HG03280 (cell line): ENCODE results near the gene NDUFAF5.
"Not testable (repeated sequence)": the region's sequence is repeated elsewhere in the genome, so short reads cannot be mapped to it uniquely, and the experiment has no call there.

Experiments used
- ATAC-seq: cut with Tn5 transposase; IDR thresholded peaks from one replicate; pipeline ENCODE4 v1.9.1; 2021; ENCODE audit warnings: mild to moderate bottlenecking, moderate library complexity; ENCODE audit not compliant: unreplicated experiment

Gene NDUFAF5, protein sequence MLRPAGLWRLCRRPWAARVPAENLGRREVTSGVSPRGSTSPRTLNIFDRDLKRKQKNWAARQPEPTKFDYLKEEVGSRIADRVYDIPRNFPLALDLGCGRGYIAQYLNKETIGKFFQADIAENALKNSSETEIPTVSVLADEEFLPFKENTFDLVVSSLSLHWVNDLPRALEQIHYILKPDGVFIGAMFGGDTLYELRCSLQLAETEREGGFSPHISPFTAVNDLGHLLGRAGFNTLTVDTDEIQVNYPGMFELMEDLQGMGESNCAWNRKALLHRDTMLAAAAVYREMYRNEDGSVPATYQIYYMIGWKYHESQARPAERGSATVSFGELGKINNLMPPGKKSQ

DNA sequence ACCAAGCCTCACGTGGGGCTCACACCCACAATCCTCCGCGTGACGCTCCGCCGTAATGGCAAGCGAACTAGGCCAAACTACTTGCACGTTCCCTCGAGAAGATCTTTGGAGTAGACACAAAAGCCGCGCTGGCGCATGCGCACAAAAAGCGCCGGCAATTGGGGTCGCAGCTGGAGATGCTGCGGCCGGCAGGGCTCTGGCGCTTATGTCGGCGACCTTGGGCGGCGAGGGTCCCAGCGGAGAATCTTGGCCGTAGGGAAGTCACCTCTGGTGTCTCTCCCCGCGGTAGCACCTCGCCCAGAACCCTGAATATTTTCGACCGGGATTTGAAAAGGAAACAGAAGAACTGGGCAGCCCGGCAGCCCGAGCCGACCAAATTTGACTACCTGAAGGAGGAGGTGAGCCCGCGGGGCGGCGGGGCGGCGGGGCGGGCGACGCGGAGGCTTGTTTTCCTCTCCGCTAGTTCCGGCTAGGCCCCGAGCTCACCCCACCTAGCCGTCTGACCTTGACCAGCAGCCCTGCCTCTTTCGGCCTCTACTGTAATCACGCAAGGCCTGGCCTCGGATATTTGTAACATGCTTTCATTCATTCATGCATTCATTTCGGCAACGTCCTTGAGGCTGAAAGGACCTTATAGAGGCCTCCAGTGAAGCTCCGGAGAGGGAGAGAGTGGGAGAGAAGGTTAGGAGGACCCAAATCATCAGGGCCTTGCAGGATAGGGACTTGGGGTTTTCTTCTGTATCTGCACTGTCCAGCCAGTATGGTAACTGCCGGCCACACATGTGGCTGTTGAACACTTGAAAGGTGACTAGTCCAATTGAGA is at the start of gene NDUFAF5, which contains the start of gene ESF1:
Gene NDUFAF5, plus strand, starts transcription at position 136 of the 823 bp plus-strand sequence. Its CDS starts 41 bp downstream, at position 177.
Gene ESF1, minus strand, starts transcription at position 27 of the 823 bp plus-strand sequence. CDS start 1,779 bp downstream, outside the sequence.
- peak; percentile 95 for ATAC-seq

DNA sequence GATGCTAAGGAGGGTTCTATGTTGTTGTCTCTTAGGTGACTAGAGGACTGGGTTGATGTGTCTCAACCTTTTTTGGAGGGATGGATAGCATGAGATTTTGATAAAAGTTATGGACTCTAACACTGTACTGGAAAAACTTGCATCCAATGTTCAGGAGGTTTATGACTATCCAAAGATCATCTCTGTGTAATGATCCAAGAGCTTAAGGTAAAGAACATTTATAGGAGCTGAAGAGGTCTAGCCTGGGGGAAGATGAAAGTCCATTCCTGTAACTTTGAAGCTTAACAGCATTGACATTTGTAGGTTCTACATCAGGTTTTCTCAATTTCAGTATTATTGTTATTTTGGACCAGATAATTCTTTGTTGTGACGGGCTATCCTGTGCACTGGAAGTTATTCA is 49.0 kb upstream of the NDUFAF5 start:
- ATAC-seq, result no peak

DNA sequence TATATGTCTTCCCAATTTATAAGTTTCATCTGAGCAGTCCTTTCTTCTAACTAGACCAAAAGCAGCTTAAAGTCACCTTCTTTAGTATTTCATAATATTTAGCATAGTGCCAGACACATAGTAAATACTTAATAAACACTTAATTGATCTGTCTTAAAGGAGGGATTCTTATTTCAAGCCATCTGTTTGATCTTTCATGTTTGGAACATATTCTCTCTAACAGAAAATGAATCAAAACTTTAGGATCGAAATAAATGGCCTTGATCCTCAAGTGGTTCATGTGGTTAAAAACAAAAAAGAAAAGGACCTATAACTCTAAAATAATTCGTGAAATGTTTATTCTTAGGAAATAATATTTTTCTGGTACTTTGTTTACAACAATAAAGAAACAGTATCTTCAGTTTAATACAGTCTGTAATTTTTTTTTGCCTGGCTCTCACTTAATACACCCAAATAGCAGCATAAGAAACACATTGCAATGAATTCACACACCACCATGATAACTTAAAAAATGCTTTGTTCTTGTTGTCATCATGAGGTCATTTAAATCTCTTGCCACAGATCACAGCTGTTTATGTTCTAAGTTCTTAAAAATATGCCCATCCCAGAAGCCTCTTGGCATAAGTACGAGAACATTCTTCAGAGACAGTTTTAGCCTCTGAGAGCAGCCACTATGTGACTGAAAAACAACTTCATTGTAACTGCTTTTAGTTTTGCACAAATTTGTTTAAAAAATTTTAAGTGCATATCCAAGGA is 48.2 kb upstream of the NDUFAF5 start:
- ATAC-seq, result no peak

DNA sequence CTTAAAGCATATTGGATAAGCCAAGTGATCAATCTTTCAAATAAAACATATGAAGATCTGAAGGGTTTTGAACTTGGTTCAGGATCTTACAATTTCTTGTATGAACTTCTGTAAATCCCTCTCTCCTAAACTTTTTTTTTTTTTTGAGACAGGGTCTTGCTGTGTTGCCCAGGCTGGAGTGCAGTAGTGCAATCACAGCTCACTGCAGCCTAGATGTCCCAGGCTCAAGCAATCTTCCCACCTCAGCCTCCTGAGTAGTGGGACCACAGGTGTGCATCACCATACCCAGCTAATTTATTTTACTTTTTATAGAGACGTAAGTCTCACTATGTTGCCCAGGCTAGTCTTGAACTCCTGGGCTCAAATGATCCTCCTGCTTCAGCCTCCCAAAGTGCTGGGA is 46.6 kb upstream of the NDUFAF5 start:
- ATAC-seq, result not testable (repeated sequence)

DNA sequence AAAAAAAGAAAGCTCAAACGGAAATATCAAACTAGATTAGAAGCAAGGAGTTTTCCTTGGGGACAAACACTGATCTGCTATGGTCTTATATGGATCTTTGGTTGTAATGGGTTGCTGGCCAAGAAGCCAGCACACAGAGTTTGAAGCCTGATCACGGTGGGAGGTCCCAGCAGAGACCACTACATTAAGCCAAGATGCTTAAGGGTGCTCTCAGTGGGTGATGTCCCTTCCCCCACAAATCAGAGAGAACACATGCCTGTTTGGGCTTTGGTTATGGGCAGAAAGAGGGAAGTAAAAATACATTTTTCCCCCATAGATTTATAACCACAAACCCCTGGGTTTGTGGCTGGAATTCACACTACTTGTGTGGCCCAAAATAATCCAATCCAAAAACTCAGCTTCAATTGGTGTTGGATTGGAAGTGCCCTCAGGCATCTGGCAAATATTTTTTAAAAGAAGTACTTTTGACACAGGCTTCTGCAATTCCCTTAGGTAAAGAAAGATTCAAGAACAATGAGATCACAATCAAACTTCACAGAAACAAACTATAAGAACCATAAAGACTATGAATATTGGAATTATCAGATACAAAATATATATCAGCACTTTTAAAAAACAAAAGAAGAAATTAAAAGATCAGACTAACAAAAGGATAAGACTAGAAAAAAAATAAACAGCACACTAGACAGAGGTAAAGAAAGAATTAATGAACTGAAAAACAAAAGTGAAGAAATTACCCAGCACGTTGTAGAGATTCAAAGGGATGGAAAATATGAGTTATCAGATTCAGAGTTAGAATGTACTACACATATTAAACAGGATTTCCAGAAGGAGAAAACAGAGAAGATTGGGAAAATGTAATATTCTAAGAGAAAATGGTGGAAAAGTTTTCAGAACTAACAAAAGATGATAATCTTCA is 44.8 kb upstream of the NDUFAF5 start:
- ATAC-seq, result no peak

DNA sequence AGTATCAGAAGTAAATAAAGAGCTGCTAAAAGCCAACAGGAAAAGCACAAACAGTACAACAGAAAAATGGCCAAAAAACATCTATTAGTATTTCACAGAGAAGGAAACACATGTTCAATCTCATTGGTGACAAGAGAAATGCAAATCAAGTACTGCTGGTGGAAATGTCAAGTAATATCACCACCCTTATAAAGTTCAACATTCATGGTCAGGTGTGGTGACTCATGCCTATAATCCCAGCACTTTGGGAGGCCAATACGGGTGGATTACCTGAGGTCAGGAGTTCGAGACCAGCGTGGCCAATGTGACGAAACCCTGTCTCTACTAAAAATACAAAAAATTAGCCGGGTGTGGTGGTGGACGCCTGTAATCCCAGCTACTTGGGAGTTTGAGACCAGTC is 42.9 kb upstream of the NDUFAF5 start:
- no peak for ATAC-seq

DNA sequence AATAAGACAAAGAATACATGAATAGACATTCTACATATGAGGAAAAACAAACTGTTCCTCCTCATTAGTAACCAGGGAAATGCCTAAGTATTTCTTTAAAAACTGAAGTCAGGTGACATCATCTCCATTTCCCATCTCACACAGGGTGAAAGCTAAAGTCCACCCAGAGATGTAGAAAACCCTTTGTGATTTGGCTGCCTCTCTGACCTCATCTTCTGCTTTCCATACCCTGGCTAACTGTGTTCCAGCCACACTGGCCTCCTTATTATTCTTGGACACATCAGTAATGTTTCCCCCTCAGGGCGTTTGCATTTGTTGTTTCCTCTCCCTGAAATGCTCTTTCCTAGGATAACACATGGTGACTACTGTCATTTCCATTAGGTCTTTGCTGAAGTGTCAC is 40.5 kb upstream of the NDUFAF5 start:
- ATAC-seq, result no peak

DNA sequence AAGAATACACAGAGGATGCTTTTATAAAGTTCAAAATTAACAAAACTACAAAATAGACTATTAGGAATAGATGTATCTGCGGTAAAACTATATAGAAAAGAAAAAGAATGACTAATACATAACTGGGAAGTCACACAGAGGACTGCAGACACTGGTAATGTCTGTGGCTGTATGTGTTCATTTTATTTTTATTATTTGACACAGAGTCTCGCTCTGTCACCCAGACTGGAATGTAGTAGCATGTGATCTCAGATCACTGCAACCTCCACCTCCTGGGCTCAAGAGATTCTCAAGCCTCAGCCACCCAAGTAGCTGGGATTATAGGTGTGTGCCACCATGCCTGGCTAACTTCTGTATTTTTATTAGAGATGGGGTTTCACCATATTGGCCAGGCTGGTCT is 39.0 kb upstream of the NDUFAF5 start:
- no peak for ATAC-seq

DNA sequence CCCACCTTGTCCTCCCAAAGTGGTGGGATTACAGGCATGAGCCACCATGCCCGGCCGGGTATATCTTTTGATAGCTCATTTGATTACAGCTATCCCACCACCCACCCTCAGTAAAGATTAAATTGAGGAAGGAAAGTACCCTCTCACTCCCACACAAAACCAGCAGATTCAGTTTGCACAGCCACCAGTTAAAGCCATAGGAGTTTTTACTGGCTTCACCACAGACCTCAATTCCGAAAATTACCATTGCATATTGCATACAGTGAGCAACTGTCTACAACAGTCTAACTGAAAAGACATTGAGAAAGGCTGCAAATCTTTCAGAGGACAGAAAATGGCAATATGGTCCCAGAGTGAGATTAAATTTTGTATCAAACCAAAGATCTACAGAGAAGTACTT is 35.0 kb upstream of the NDUFAF5 start:
- no peak for ATAC-seq

DNA sequence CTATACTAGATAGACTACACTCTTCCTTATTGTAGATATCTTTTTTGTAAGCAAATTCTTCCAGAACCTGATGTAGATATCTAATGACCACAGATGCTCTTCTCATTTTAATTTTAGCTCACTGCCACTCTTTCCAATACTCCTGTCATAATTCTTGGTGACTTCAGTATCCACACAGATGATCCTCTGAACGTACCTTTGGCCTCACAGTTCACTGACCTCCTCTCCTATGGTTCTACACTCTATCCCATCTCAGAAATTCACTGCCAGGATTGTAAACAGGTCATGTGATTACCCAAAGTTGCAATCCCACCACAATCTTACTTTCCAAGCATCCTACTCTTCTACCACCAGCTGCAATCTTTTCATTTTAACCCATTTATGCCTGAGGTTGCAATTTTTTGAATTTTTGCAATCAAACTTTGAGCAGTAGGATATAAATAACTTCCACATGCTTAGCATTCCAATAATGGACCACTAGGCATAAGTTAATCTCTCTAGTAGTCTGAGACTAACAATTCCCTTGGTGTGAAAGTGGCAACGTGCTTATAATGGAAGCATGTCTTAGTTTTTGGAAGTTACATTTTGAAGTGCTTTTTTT is 31.3 kb upstream of the NDUFAF5 start:
- ATAC-seq, result no peak

DNA sequence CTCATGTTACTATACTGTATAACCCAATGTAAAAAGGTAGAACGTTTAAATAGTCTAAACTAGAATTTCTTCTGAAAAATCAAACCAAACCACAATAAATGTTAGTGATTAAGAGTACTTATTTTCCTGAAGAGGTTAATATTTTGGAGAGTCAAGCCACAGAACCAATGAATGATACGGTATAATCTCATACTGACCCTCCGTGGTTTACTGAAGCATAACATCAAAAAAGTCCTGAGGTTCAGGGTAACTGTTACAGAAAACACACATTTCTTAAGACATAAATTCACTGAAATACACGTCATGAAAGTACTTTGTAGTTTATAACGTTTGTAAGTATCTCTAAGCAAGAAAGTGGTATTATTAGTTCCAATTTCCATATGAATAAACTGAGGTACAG is 29.0 kb upstream of the NDUFAF5 start:
- ATAC-seq, result no peak

DNA sequence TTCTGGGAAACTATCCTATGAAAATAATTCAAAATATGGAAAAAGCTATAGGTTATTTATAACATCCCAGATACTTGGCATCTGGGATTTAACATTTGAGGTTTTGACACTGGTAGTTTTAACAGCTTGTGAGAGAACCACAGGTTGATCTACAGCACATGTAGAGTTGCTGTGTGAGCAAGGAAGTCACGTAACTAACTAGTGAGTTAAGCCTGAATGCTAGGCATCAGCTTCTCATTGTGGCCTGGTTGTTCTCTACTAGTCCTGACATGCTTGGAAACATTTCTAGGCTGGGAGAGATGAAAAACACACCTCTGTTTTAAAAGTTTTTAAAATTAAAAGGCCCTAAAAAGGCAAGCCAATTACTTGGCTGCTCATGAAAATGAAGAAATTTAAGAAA is 28.3 kb upstream of the NDUFAF5 start:
- ATAC-seq, result no peak

DNA sequence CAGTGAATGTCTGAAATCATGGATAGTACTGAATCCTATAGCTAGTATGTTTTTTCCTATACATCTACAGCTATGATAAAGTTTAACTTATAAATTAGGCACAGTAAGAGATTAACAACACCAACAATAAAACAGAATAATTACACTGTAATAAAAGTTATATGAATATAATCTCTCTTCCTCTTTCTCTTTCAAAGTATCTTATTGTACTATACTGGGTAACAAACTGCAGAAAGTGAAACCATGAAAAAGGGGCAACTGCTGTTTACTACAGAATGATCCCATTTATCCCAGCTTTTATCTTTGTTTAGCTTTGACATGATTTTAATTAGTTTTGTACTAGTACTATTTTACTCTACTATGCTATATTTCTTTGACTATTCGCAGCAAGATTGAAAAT is 25.9 kb upstream of the NDUFAF5 start:
- no peak for ATAC-seq

DNA sequence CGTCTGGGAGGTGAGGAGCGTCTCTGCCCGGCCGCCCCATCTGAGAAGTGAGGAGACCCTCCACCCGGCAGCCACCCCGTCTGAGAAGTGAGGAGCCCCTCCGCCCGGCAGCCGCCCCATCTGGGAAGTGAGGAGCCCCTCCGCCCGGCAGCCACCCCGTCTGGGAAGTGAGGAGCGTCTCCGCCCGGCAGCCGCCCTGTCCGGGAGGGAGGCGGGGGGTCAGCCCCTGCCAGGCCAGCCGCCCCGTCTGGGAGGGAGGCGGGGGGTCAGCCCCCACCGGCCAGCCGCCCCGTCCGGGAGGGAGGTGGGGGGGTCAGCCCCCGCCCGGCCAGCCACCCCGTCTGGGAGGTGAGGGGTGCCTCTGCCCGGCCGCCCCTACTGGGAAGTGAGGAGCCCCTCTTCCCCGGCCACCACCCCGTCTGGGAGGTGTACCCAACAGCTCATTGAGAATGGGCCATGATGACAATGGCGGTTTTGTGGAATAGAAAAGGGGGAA is 24.3 kb upstream of the NDUFAF5 start:
- not testable (repeated sequence) for ATAC-seq

DNA sequence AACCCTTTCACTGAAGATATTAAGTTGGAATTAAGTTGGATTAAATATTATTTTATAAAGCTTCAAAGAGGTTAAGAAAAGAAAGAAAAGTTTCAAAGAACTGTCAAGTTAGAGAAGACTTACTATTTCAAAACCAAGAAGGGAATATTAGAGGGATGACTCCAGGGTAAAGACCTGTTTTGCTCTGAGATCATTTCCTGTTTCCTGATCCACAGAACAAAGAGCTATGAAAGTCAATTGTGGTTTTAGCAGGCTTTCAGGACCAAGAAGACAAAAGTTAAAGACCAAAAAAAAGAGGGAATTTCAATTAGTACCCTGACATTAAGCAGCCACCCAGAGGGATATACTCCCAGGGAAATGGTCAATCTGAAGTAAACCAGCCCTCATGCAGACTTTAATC is 19.5 kb upstream of the NDUFAF5 start:
- no peak for ATAC-seq

DNA sequence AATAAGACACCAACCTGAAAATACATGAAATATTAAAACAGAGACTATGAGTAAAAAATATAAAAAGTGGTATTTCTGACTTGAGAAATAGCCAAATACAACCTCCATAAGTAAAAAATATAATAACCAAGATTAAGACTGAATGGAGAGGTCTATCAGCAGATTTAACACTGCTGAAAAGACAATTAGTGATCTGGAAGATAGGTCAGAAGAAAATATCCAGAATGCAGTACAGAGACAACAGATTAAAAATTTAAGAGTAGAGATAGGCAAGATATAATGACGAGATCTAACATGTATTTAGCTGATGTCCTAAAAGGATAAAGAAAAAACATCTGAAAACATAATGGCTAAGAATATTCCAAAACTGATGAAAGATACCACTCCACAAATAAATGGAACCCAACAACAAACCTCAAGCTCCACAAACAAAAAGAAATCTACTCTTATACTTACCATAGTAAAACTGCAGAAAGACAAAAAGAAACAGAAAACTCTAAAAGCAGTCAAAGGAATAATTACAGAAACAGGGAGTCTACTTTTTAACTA is 18.9 kb upstream of the NDUFAF5 start:
- no peak for ATAC-seq

DNA sequence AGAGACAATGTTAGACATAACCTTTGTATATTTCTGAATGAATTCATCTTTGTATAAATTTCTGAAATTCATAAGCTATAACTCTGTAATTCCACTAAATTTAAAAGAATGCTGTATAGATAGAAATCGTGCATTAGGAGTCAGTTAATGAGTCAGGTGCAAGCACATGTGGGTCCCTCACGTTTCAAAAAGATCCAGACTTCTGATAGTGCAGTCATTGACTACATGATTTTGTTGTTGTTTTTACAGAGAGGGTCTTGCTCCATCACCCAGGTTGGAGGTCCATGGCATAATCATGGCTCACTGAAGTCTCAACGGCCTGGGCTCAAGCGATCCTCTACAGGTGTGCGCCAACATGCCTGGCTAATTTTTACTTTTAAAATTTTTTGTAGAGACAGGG is 14.7 kb upstream of the NDUFAF5 start:
- no peak for ATAC-seq

DNA sequence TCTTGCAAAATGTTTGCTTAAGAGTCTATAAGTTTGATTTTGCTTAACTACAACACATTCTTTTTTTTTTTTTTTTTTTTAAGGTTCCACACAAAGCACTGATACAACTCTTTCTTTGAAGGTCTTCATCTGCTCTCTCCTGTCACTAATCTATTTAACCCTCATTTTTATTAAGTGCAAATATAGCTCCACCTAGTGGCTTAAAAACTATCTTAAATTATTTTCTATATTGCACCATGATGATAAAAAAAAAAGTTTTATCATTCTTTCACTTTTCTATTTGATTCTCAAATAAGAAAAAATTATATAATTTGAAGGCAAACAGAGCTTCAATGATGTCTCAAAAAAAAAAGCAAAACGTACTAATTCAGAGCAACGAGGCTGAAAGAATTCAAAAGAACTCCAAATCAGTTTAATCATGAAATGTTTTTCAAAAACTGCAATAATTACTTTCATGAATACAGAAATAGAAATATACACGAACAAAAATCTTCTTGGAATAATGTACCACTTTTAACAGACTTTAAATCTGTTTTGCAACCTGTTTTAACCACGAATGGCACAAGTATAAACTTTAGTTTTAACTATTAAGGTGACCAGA is 12.9 kb upstream of the NDUFAF5 start:
- ATAC-seq, result no peak

DNA sequence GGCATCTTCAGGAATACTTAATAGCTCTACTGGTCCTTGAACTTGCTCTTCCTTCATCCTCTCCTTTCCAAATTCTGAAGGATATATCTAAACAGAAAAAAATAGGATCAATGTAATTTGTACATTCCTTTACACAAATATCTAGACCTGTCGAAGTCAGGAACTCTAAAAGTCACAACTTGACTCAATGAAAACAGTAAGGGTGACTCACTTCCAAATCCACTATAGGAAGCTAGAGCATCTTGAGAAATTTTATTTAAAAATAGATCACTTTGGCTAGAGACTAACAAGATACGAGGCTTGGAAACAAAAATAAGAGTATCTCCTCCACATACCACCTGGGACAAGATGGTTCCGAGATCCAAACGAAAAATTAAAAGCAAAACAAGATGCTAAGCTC is 12.3 kb upstream of the NDUFAF5 start:
- ATAC-seq, result no peak
